Suprapubic skin (tissue), 4 donors: ENCODE measurements around the gene LAMA3. TPM values are rescaled to one million over a fixed set of nuclear protein-coding genes. Genes with fewer than 3 reads are reported as not detected.
A peak's percentile ranks its signal among the peaks of the same experiment; 100 is the strongest.

ENCODE experiments used
- DNase-seq, 2 donors: peaks; one replicate each; pipeline ENCODE4 v3.0.0-alpha.2; 2019; ENCODE audit warnings: low spot score in 2 of 2
- H3K27ac ChIP-seq: fragments of 200-600 bp; sonication (generic); one replicate; pipeline ENCODE4 v1.5.1; 2019
- H3K27me3 ChIP-seq: fragments of 200-600 bp; sonication (generic); one replicate; pipeline ENCODE4 v1.5.1; 2019
- H3K36me3 ChIP-seq: fragments of 200-600 bp; sonication (generic); one replicate; pipeline ENCODE4 v1.5.1; 2019
- H3K4me1 ChIP-seq: fragments of 200-600 bp; sonication (generic); one replicate; pipeline ENCODE4 v1.5.1; 2019
- H3K4me3 ChIP-seq: fragments of 200-600 bp; sonication (generic); one replicate; pipeline ENCODE4 v1.5.1; 2019; ENCODE audit warnings: mild to moderate bottlenecking
- H3K9me3 ChIP-seq: fragments of 200-600 bp; sonication (generic); one replicate; pipeline ENCODE4 v1.5.1; 2019
- CTCF ChIP-seq, 2 donors: fragments of 200-600 bp in 1 of 2; fragments of 450-650 bp in 1 of 2; sonication (generic) in 1 of 2; IDR thresholded peaks; one replicate each; pipeline ENCODE4 v1.5.1; 2016 to 2019; ENCODE audit warnings: antibody characterized with exemption in 2 of 2, mild to moderate bottlenecking in 1 of 2, moderate library complexity in 1 of 2
- EP300 ChIP-seq: sonication (generic); formaldehyde crosslinking; IDR thresholded peaks from one replicate; pipeline ENCODE4 v1.6.1; 2017; ENCODE audit warnings: antibody characterized with exemption
- POLR2A ChIP-seq, 2 donors: fragments of 450-650 bp; IDR thresholded peaks; one replicate each; pipeline ENCODE4 v1.6.1; 2017; ENCODE audit warnings: antibody characterized with exemption in 2 of 2, mild to moderate bottlenecking in 2 of 2, moderate library complexity in 2 of 2
- POLR2AphosphoS5 ChIP-seq, 3 donors: sonication (generic); formaldehyde crosslinking; IDR thresholded peaks; one replicate each; pipeline ENCODE4 v1.6.1; 2017; ENCODE audit warnings: antibody characterized with exemption in 3 of 3
- WGBS: methylation state at CpG from one replicate; pipeline ENCODE4 v1.1.5; 2018; 5-methylcytosine and 5-hydroxymethylcytosine counted together
- total RNA-seq, 4 donors: library from RNA; depleted of rRNA; stranded (reverse); fragments of >200 nt; gene quantifications; one replicate each; pipeline ENCODE4 v1.1.0, GENCODE V29; 2016

LAMA3 gene
- total RNA-seq = 100 to 1,000 TPM; 233 to 370 (median 253) TPM

GRCh38 chr18:23689031-23689615, at the start of gene LAMA3:
LAMA3 (plus strand) TSS chr18:23689453; CDS start chr18:23689684, 231 bp downstream.
- DNase-seq = peak in 1 of 2 donors; percentile 75
- Histone ChIP-seq H3K27ac (peak within 1 kb of the TSS; percentile 84), H3K4me1 (peaks cover 28% of the 10 kb centered on the region), H3K27me3 (peaks cover 6% of the 10 kb centered on the region), H3K4me3 (peak within 1 kb of the TSS; percentile 85), H3K9me3 (no peaks in the 10 kb centered on the region), H3K36me3 (no peaks in the 10 kb centered on the region)
- TF ChIP-seq CTCF (IDR thresholded peaks at IDR 0.05) = peak in 1 of 2 donors; percentile 28
- peak in 2 of 3 donors; percentile 45 to 73 for TF ChIP-seq POLR2AphosphoS5 (IDR thresholded peaks at IDR 0.05)
- no peak for TF ChIP-seq EP300
- WGBS = 0% methylated on average over 14 of the region's 45 CpGs

GRCh38 chr18:23640052-23640451, 49.2 kb upstream of the LAMA3 start:
- H3K27ac ChIP-seq = no peak overlapping the region
- WGBS = 84% methylated on average over 2 of the region's 2 CpGs
- DNase-seq = no peak
- no peaks in the 10 kb centered on the region for H3K9me3 ChIP-seq
- H3K4me1 ChIP-seq = no peaks in the 10 kb centered on the region
- no peaks in the 10 kb centered on the region for H3K27me3 ChIP-seq
- H3K4me3 ChIP-seq = no peak overlapping the region
- TF ChIP-seq EP300 = no peak
- no peak for TF ChIP-seq POLR2AphosphoS5 (IDR thresholded peaks at IDR 0.05)
- no peaks in the 10 kb centered on the region for H3K36me3 ChIP-seq

GRCh38 chr18:23641143-23641720, 48.0 kb upstream of the LAMA3 start:
- H3K9me3 ChIP-seq = no peaks in the 10 kb centered on the region
- no peak for TF ChIP-seq EP300
- no peak for TF ChIP-seq CTCF (IDR thresholded peaks at IDR 0.05)
- no peak for TF ChIP-seq POLR2AphosphoS5 (IDR thresholded peaks at IDR 0.05)
- TF ChIP-seq POLR2A (IDR thresholded peaks at IDR 0.05) = no peak
- 94% methylated on average over 7 of the region's 11 CpGs for WGBS
- H3K27me3 ChIP-seq = no peaks in the 10 kb centered on the region
- no peaks in the 10 kb centered on the region for H3K36me3 ChIP-seq
- H3K27ac ChIP-seq = no peak overlapping the region
- DNase-seq = no peak
- H3K4me1 ChIP-seq = no peaks in the 10 kb centered on the region
- no peak overlapping the region for H3K4me3 ChIP-seq

GRCh38 chr18:23641937-23642666, 47.2 kb upstream of the LAMA3 start:
- Histone ChIP-seq H3K9me3 (no peaks in the 10 kb centered on the region), H3K4me3 (no peak overlapping the region), H3K36me3 (no peaks in the 10 kb centered on the region), H3K27me3 (no peaks in the 10 kb centered on the region), H3K27ac (no peak overlapping the region), H3K4me1 (no peaks in the 10 kb centered on the region)
- DNase-seq = no peak
- TF ChIP-seq POLR2A (IDR thresholded peaks at IDR 0.05) = no peak
- no peak for TF ChIP-seq CTCF (IDR thresholded peaks at IDR 0.05)
- no peak for TF ChIP-seq EP300
- no peak for TF ChIP-seq POLR2AphosphoS5 (IDR thresholded peaks at IDR 0.05)
- WGBS = 81% methylated on average over 6 of the region's 11 CpGs

- no peak for DNase-seq
- no peaks in the 10 kb centered on the region for H3K4me1 ChIP-seq
- no peaks in the 10 kb centered on the region for H3K27me3 ChIP-seq
- no peak overlapping the region for H3K4me3 ChIP-seq
- no peak overlapping the region for H3K27ac ChIP-seq
- H3K36me3 ChIP-seq = no peaks in the 10 kb centered on the region
- H3K9me3 ChIP-seq = no peaks in the 10 kb centered on the region
- TF ChIP-seq POLR2AphosphoS5 (IDR thresholded peaks at IDR 0.05) = no peak
- no peak for TF ChIP-seq EP300
- no peak for TF ChIP-seq POLR2A (IDR thresholded peaks at IDR 0.05)
- TF ChIP-seq CTCF (IDR thresholded peaks at IDR 0.05) = no peak
- 71% methylated on average over 2 of the region's 2 CpGs for WGBS
These were observed 45.3 kb upstream of the LAMA3 start for GRCh38 chr18:23643815-23644490.
